ENCODE results near the gene FCRL1. TPM values are rescaled to one million over a fixed set of nuclear protein-coding genes. Genes with fewer than 3 reads are reported as not detected.

Gene FCRL1, protein sequence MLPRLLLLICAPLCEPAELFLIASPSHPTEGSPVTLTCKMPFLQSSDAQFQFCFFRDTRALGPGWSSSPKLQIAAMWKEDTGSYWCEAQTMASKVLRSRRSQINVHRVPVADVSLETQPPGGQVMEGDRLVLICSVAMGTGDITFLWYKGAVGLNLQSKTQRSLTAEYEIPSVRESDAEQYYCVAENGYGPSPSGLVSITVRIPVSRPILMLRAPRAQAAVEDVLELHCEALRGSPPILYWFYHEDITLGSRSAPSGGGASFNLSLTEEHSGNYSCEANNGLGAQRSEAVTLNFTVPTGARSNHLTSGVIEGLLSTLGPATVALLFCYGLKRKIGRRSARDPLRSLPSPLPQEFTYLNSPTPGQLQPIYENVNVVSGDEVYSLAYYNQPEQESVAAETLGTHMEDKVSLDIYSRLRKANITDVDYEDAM
- total RNA-seq (2021; fragmentation: NEBNext Ultra II Directional; extraction: Animal tissue kit (Norgen Biotek cat#: 25700)) = not detected
- long read RNA-seq = 0 reads

DNA sequence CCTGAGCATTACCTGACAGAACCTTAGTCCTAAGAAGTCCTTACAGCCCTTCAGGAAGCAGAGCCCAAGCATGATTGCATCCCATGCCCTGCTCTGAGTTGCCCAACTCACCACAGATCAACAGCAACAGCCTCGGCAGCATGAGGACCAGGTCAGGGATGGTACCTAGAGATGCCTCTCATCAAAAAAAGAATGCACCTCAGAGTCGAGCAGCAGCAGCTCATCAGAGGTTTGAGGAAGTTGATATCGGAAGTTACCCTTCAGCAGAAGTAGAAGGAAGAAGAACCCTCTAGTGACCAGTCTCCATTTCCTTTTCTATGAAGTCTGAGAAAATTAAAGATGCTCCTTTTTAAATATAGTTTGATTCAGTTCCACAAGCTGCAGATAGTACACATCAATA, at the start of gene FCRL1:
TSS of gene FCRL1 (minus strand) at position 225 of the 400 bp plus-strand sequence. CDS start at position 142, 83 bp downstream.
- TF ChIP-seq, protein P1, sequence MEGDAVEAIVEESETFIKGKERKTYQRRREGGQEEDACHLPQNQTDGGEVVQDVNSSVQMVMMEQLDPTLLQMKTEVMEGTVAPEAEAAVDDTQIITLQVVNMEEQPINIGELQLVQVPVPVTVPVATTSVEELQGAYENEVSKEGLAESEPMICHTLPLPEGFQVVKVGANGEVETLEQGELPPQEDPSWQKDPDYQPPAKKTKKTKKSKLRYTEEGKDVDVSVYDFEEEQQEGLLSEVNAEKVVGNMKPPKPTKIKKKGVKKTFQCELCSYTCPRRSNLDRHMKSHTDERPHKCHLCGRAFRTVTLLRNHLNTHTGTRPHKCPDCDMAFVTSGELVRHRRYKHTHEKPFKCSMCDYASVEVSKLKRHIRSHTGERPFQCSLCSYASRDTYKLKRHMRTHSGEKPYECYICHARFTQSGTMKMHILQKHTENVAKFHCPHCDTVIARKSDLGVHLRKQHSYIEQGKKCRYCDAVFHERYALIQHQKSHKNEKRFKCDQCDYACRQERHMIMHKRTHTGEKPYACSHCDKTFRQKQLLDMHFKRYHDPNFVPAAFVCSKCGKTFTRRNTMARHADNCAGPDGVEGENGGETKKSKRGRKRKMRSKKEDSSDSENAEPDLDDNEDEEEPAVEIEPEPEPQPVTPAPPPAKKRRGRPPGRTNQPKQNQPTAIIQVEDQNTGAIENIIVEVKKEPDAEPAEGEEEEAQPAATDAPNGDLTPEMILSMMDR (IDR thresholded peaks at IDR 0.05) = no peak
- DNase-seq = no peak
- H3K27me3 Mint-ChIP-seq (ENCODE audit: insufficient read depth) = peaks cover 2% of the 10 kb centered on the region; the same call in 1 of the 2 replicates
- no peaks in the 10 kb centered on the region for H3K36me3 Mint-ChIP-seq (ENCODE audit: low read depth)
- peaks cover 4% of the 10 kb centered on the region; the same call in 1 of the 2 replicates for H3K9me3 Mint-ChIP-seq
- H3K27ac Mint-ChIP-seq = no peak within 1 kb of the TSS
- H3K4me3 Mint-ChIP-seq = no peak within 1 kb of the TSS
- H3K4me1 Mint-ChIP-seq (ENCODE audit: low read depth) = no peaks in the 10 kb centered on the region

- DNase-seq = no peak
- Mint-ChIP-seq H3K4me3 (no peak overlapping the region), H3K27ac (no peak overlapping the region), H3K9me3 (no peaks in the 10 kb centered on the region), H3K27me3 (ENCODE audit: insufficient read depth) (peaks cover 2% of the 10 kb centered on the region; the same call in 1 of the 2 replicates), H3K36me3 (ENCODE audit: low read depth) (no peaks in the 10 kb centered on the region), H3K4me1 (ENCODE audit: low read depth) (no peaks in the 10 kb centered on the region)
- TF ChIP-seq, protein P1 (IDR thresholded peaks at IDR 0.05) = no peak
Measured at GRCh38 chr1:157868654-157869053, 48.7 kb upstream of the FCRL1 start.

DNA sequence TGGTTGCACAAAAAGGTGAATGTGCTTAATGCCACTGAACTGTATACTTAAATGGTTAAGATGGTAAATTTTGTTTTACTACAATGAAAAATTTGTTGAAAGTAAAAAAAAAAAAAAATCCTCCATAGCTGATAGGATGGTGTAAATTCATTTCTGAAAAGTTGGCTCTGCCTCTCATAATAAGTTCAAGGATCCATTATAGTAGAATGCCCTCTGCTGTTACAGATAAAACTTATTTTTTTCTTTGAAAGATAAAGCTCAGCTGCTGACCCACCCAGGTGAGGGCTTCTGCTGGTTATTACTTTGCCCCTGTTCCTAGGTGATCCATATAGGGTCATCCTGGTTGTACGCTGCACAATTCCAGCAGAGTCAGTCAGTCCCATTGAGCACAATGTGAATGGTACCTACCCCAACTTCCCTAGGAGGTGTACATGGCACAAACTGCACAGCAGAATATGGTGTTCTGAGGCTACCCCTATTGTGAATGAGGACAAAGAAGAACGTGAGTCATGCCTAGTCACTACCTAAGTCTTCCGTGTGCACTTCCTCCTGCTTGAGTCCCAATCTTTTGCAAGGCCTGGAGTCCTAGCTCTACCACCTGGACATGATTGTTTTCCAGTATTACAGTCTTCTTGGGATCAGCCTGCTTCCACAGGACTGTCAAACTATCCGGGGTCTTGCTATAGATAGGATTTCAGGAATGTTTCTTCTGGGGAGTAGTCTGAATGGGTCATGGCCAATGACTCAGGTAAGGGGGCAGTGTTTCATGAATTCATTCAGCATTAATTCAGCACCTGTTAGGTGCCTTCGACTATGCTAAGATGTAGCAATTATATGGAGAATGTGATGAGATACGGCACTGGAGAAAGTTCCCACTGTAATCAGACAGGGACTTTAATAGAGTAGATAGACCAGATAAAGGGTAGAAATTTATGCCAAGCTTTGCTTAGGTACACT, 42.5 kb upstream of the FCRL1 start:
- Mint-ChIP-seq H3K4me3 (no peak overlapping the region), H3K9me3 (no peaks in the 10 kb centered on the region), H3K27me3 (ENCODE audit: insufficient read depth) (no peaks in the 10 kb centered on the region; the same call in 1 of the 2 replicates), H3K4me1 (ENCODE audit: low read depth) (no peaks in the 10 kb centered on the region), H3K36me3 (ENCODE audit: low read depth) (no peaks in the 10 kb centered on the region), H3K27ac (no peak overlapping the region)
- TF ChIP-seq, protein P1 (IDR thresholded peaks at IDR 0.05) = no peak
- DNase-seq = no peak

DNA sequence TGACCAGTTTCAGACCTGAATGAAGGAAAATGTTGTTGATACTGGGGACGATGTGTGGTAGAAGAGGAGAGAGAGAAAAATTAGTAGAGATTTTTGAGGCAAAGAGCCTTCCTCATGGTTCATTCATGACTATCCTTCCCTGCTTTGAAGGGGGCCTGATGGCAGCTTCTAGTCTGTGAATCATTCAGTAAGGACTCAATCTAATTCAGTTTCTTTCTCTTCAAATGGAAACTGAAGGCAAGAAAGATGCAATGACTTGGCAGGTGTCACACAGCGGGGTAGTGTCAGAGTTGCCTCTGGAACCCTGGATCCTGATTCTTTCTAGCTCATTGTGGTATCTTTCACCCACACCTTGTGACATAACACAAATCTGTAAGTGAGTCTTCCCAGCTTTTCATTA, 36.6 kb upstream of the FCRL1 start:
- TF ChIP-seq, protein P1 (IDR thresholded peaks at IDR 0.05) = no peak
- no peak overlapping the region for H3K27ac Mint-ChIP-seq
- no peaks in the 10 kb centered on the region for H3K36me3 Mint-ChIP-seq (ENCODE audit: low read depth)
- no peak for DNase-seq
- no peak overlapping the region for H3K4me3 Mint-ChIP-seq
- no peaks in the 10 kb centered on the region; the same call in 1 of the 2 replicates for H3K27me3 Mint-ChIP-seq (ENCODE audit: insufficient read depth)
- no peaks in the 10 kb centered on the region; the same call in 1 of the 2 replicates for H3K9me3 Mint-ChIP-seq
- no peaks in the 10 kb centered on the region for H3K4me1 Mint-ChIP-seq (ENCODE audit: low read depth)

GRCh38 chr1:157852476-157852875, 32.6 kb upstream of the FCRL1 start:
- TF ChIP-seq, protein P1 (IDR thresholded peaks at IDR 0.05) = no peak
- no peak for DNase-seq
- Mint-ChIP-seq H3K9me3 (no peaks in the 10 kb centered on the region; the same call in 1 of the 2 replicates), H3K4me1 (ENCODE audit: low read depth) (no peaks in the 10 kb centered on the region), H3K4me3 (no peak overlapping the region), H3K36me3 (ENCODE audit: low read depth) (no peaks in the 10 kb centered on the region), H3K27me3 (ENCODE audit: insufficient read depth) (peaks cover 2% of the 10 kb centered on the region; the same call in 1 of the 2 replicates), H3K27ac (no peak overlapping the region)
